Measurements from ENCODE around the gene HIRA.

HIRA gene

DNA sequence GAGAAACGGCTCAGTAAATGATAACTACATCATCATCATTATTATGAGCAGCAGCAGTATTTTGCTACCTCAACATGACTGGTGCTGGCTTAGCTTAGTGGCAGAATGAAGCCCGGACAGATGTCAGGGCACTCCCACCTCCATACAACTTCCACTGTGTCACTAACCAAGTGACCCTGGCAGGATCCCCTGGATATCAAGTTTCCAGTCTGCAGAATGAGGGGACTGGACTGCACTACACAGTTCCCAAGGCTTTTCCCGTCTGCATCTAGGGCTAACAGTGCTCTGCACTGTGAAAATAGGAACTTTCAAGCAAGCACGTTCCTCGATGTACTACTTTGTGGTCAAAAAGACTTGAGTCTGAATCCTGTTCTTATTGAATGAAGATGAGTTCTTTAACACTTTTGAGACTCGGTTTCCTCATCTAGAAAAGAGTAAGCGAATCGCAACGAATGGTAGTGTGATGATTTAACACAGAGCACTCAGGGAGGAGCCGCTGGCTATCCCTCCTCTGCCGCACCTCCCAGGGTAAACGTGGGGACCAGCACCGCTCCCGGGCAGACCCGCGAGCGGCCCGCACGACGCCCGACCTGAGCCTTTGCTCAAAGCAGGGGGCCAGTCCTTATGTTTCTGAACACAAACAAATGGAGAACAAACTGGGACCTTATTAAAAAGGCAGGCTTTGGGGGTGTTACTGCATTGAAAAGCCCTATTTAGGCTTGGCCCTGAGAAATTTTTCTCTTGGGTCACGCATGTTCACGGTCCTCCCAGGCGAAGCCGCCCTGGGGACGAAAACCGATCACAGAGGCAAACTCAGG is 140.9 kb downstream of the HIRA start:
- peak in 2 of 56 donors; percentile 6 to 10 for DNase-seq

DNA sequence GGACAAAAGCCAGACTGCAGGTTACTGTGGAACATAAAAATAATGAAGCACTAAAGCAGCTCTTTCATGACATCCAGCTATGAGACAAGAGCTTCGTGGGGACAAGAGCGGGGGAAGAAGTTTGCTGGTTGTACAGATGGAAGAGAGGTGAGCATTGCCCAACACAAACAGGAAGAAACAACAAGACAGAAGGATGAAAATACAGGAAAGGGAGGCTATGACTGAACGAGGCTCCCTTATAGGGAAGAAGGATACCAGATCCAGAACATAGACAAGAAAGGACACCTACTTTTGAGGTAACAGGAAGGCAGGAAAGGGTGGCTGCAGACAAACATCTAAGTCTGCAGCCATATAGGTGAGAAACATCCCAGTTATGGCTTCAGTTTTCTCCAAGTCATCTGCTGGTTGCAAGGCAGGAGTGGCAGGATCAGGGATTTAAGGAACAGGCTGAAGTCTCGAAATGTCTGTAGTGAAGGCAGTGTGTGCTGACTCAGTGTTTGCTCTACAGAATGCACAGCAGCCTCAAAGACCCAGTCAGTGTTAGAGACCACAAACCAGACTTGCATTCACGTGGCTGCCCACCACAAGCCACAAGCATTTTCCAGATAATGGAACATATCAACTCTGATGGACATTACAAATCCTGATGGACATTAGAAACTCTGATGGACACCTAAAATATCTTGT is 141.9 kb downstream of the HIRA start:
- DNase-seq: no peak

DNA sequence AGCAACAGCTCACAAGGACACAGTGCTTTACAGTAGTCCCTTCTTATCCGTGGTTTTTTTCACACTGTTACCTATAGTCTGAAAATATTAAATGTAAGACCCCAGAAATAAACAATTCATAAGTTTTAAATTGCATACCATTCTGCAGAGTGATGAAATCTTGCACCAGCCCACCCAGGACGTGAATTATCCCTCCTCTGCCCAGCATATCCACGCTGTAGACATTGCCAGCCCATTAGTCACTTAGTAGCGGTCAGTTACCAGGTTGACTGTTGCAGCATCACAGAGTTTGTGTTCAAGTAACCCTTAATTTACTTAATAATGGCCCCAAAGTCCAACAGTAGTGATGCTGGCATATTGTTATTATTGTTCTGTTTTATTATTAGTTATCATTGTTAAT is 143.6 kb downstream of the HIRA start:
- DNase-seq: no peak

DNA sequence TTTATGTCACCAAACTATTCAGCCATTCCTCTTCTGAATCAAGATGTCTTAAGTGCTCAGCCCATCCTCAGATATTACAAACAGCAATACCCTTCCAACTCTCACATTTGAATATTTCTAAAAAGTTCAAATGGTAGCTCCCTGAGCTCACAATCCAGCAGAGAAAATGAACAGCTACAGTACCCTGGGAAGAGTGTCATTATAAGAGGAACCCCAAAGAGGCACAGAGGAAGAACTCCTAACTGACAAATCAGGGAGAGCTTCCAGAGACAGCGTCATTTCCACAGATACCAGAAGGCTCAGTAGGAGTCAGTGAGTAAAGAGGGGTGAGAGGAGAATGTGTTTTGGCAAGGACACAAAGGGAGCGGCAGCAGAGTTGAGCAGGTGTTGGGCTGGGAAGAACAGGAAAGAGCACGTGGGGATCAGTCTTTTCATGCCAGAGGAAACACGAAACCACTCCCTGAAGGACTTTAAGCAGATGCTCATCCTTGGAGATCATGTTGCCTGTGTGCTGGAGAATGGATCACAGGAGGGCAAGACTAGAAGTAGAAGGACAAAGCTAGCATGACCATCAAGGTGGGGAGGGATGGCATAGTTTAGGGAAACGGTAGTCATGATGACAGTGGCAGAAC is 144.3 kb downstream of the HIRA start:
- DNase-seq: no peak

DNA sequence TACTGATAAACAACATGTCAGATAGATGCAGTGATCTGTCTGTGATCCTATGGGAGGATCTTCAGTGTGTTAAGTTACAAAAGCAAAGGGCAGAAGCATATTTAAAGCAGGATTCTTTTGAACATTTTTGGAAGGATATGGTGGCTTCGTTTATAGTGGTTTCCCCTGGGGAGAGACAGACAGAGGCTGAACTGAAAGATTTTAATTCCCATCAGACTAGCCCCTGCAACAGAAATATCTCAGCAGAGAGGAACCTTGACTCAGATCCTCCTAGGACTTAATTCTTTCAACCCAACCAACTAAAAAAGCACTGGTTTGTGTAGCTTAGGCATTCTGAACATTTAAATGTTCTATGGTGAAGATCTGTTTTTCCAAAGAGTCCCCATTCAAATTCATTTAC is 145.7 kb downstream of the HIRA start:
- DNase-seq: no peak

Measured in nucleus accumbens (tissue), 56 donors.